ENCODE results near the gene PRPF39.

Gene PRPF39

DNA sequence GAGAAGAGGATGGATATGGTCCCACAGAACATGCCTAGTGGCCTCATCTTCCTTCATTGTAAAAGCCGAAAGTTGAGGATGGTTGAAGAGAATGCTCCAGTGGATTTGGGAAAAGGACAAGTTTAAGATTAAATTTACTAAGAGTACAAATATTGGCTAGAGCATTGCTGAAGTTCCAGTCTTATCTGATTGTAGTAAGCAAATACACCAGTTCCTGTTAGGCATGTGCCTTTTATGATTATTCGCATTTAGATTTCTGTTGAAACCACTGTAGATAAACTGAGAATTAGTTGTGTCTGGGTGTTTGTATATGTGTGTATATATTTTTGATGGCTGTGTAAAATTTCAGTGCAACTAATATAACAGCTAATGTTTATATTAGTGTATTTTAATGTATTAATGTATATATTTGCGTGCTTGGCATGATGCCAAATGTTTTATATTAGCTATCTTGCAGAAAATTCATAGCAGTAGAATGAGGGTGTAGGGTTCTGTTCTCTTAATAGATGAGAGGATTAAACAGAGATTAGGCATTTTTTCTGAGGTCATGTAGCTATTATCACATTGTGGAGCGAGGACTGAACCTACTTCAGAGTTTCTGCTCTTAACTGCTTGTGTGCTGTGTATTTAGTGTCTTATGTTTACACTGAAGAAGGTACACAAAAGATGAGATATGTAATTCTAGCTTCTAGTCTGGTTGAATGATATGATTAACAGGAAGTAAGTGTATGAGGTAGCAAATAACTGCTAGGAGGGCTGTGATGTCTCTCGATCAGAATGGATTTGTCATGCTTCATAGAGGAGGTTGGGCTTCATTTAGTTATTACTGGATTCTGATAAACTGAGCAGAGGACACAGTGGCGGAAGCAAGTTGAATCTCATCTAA lies 29.2 kb downstream of the PRPF39 start:
- Histone ChIP-seq H3K36me3 (ENCODE audit: insufficient read depth, low read length) (peaks cover 67% of the 10 kb centered on the region), H3K4me1 (ENCODE audit: control insufficient read depth, insufficient read depth, low read length, unreplicated experiment) (peaks cover 5% of the 10 kb centered on the region), H3K4me3 (ENCODE audit: low read depth, low read length) (no peak overlapping the region), H3K79me2 (ENCODE audit: control insufficient read depth, insufficient read depth, low read length, unreplicated experiment) (peaks cover 5% of the 10 kb centered on the region), H3K27me3 (ENCODE audit: insufficient read depth, low read length) (no peaks in the 10 kb centered on the region), H2AFZ (ENCODE audit: low read length, unreplicated experiment) (no peak overlapping the region), H3K27ac (ENCODE audit: low read depth, low read length) (peak overlapping the region; percentile 40)

DNA sequence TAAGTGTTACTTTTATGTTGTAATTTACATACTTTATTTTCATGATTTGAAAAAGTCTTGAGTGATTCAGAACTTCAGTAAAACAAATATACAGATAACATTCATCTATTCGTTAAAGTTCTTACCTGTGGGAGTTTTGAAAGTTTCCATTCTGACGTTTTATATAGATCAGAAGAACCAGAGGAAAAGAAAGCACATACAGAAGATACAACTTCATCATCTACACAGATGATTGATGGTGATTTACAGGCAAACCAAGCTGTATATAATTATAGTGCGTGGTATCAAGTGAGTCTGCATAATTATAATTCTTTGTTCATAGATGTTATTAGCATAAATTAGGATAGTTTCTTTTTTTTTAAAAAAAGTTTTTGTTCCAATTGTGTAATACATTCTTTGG lies 30.4 kb downstream of the PRPF39 start:
- H3K4me1 ChIP-seq (ENCODE audit: control insufficient read depth, insufficient read depth, low read length, unreplicated experiment), result peaks cover 5% of the 10 kb centered on the region
- H3K27me3 ChIP-seq (ENCODE audit: insufficient read depth, low read length), result no peaks in the 10 kb centered on the region
- H3K36me3 ChIP-seq (ENCODE audit: insufficient read depth, low read length), result peaks cover 68% of the 10 kb centered on the region
- H3K79me2 ChIP-seq (ENCODE audit: control insufficient read depth, insufficient read depth, low read length, unreplicated experiment), result peaks cover 5% of the 10 kb centered on the region
- no peak overlapping the region for H3K27ac ChIP-seq (ENCODE audit: low read depth, low read length)
- H2AFZ ChIP-seq (ENCODE audit: low read length, unreplicated experiment), result no peak overlapping the region
- no peak overlapping the region for H3K4me3 ChIP-seq (ENCODE audit: low read depth, low read length)

DNA sequence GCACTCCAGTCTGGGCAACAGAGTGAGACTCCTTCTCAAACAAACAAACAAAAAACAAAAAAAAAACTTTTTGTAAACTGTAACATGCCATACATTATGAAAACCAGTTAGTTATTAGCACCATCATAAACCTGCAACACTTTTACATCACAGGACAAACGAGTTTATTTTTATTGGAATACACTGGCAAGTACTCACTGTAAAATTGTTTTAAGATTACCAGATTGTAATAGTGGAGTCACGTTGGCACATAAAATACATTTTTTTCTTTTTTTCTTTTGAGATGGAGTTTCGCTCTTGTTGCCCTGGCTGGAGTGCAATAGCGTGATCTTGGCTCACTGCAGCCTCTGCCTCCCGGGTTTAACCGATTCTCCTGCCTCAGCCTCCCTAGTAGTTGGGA lies 34.7 kb downstream of the PRPF39 start:
- Histone ChIP-seq H3K27ac (ENCODE audit: low read depth, low read length) (no peak overlapping the region), H3K4me1 (ENCODE audit: control insufficient read depth, insufficient read depth, low read length, unreplicated experiment) (peaks cover under 1% of the 10 kb centered on the region), H2AFZ (ENCODE audit: low read length, unreplicated experiment) (no peak overlapping the region), H3K4me3 (ENCODE audit: low read depth, low read length) (no peak overlapping the region), H3K27me3 (ENCODE audit: insufficient read depth, low read length) (no peaks in the 10 kb centered on the region), H3K36me3 (ENCODE audit: insufficient read depth, low read length) (peaks cover 56% of the 10 kb centered on the region), H3K79me2 (ENCODE audit: control insufficient read depth, insufficient read depth, low read length, unreplicated experiment) (peaks cover 5% of the 10 kb centered on the region)

DNA sequence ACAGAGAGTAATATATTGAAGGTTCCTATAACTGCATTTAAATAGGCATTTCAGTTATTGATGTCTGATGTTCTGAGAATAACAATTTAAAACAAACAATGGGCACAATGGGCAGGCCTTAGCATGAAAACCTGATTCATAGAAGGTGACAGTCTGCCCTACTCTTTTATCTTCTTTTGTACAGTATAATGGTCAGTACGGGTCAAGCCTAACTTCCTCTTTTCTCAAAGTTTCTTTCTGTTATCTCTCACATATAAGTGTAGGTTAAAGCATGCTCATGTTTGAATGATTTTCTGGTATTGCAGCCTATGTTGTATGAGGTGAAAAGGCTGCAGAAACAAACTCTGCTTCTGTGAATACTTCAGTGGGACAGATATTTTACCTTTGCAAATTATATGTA lies 36.2 kb downstream of the PRPF39 start:
- Histone ChIP-seq H3K4me3 (ENCODE audit: low read depth, low read length) (no peak overlapping the region), H3K36me3 (ENCODE audit: insufficient read depth, low read length) (peaks cover 48% of the 10 kb centered on the region), H3K27me3 (ENCODE audit: insufficient read depth, low read length) (no peaks in the 10 kb centered on the region), H2AFZ (ENCODE audit: low read length, unreplicated experiment) (no peak overlapping the region), H3K79me2 (ENCODE audit: control insufficient read depth, insufficient read depth, low read length, unreplicated experiment) (peaks cover 5% of the 10 kb centered on the region), H3K27ac (ENCODE audit: low read depth, low read length) (no peak overlapping the region), H3K4me1 (ENCODE audit: control insufficient read depth, insufficient read depth, low read length, unreplicated experiment) (no peaks in the 10 kb centered on the region)

DNA sequence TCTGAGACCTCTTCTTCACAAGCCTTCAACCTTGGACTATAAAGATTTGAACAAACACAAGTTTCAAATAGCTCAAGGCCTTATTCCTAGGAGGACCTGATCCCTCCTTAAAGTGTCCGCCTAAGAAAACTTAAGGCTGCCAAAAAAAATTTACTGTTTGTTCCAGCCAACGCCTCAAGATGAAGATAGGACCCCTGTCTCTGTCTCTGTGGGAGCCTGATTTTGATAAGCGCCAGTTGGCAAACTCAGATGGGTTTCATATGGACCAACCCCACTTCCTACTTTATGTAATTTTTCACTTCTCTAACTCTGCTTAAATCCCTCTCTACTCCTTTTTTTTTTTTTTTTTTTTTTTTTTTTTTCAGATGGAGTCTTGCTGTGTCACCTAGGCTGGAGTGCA lies 39.4 kb downstream of the PRPF39 start:
- Histone ChIP-seq H3K79me2 (ENCODE audit: control insufficient read depth, insufficient read depth, low read length, unreplicated experiment) (peaks cover 9% of the 10 kb centered on the region), H2AFZ (ENCODE audit: low read length, unreplicated experiment) (no peak overlapping the region), H3K36me3 (ENCODE audit: insufficient read depth, low read length) (peaks cover 38% of the 10 kb centered on the region), H3K4me3 (ENCODE audit: low read depth, low read length) (no peak overlapping the region), H3K4me1 (ENCODE audit: control insufficient read depth, insufficient read depth, low read length, unreplicated experiment) (no peaks in the 10 kb centered on the region), H3K27me3 (ENCODE audit: insufficient read depth, low read length) (no peaks in the 10 kb centered on the region), H3K27ac (ENCODE audit: low read depth, low read length) (no peak overlapping the region)

DNA sequence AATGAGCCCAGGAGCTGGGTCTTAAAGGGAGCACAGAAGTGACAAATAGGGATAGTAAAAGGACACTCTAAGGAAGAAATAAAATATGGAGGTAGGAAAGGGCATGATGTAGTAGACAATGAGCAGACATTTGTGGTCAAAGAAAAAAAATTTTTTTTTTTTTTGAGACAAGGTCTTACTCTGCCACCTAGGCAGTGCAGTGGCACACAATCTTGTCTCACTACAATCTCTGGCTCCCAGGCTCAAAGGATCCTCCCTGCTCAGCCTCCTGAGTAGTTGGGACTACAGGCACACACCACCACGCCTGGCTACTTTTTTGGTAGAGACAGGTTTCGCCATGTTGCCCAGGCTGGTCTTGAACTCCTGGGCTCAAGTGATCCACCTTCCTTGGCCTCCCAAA lies 41.8 kb downstream of the PRPF39 start:
- no peak overlapping the region for H3K4me3 ChIP-seq (ENCODE audit: low read depth, low read length)
- H3K36me3 ChIP-seq (ENCODE audit: insufficient read depth, low read length), result peaks cover 25% of the 10 kb centered on the region
- no peak overlapping the region for H3K27ac ChIP-seq (ENCODE audit: low read depth, low read length)
- H2AFZ ChIP-seq (ENCODE audit: low read length, unreplicated experiment), result no peak overlapping the region
- no peaks in the 10 kb centered on the region for H3K27me3 ChIP-seq (ENCODE audit: insufficient read depth, low read length)
- peaks cover 18% of the 10 kb centered on the region for H3K79me2 ChIP-seq (ENCODE audit: control insufficient read depth, insufficient read depth, low read length, unreplicated experiment)
- peaks cover 9% of the 10 kb centered on the region for H3K4me1 ChIP-seq (ENCODE audit: control insufficient read depth, insufficient read depth, low read length, unreplicated experiment)

DNA sequence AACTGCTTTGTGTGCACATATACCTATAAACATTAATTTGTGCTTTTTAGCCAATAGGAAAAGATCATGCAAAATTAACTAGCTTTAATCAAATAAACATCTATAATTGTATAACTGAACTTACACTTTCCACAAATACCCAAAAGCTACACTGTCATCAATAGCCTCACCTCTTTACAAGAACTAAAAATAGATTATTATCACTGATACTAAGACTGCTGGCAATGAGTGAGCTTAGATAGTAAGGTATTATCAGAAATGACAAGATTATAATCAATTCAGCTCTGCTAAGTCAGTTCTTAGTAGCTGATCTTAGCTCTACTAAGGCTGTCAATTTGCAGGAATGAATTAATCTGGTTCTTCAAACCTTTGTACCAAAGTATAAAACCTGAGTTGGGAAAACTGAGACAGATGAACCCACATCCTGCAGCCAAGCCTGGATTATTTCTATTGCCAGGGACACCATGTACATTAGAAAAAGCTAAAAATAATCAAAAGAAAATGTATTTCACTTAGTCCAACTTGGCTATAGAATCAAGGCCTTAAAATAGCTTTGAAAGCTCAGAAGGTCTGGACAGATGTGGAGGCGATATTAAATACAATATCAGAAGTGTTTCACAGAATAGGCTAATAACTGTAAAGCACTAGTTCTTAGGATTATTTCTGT lies 45.2 kb downstream of the PRPF39 start:
- peaks cover 12% of the 10 kb centered on the region for H3K4me1 ChIP-seq (ENCODE audit: control insufficient read depth, insufficient read depth, low read length, unreplicated experiment)
- H3K27me3 ChIP-seq (ENCODE audit: insufficient read depth, low read length), result no peaks in the 10 kb centered on the region
- H3K4me3 ChIP-seq (ENCODE audit: low read depth, low read length), result no peak overlapping the region
- H2AFZ ChIP-seq (ENCODE audit: low read length, unreplicated experiment), result no peak overlapping the region
- H3K36me3 ChIP-seq (ENCODE audit: insufficient read depth, low read length), result peaks cover 12% of the 10 kb centered on the region
- H3K79me2 ChIP-seq (ENCODE audit: control insufficient read depth, insufficient read depth, low read length, unreplicated experiment), result peaks cover 46% of the 10 kb centered on the region
- H3K27ac ChIP-seq (ENCODE audit: low read depth, low read length), result no peak overlapping the region

DNA sequence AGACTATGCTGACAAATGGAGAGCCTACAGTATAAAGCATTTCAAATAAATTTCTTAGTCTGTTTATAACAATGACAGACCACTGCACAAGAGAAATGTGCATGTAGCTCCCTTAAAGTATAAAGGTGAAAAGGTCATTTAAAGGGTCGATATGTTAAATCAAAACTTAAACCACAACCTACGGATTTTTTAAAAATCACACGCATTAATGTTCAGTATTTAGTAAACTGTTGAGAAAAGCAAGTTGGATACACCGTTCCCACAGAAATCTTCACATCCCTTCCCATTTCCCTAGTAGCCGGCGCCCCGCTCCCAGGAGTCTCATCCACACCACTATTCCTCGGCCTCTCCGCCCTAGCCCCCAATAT lies 49.8 kb downstream of the PRPF39 start:
- Histone ChIP-seq H3K27me3 (ENCODE audit: insufficient read depth, low read length) (no peaks in the 10 kb centered on the region), H2AFZ (ENCODE audit: low read length, unreplicated experiment) (peak overlapping the region; percentile 83), H3K27ac (ENCODE audit: low read depth, low read length) (peak overlapping the region; percentile 55), H3K79me2 (ENCODE audit: control insufficient read depth, insufficient read depth, low read length, unreplicated experiment) (peaks cover 61% of the 10 kb centered on the region), H3K4me1 (ENCODE audit: control insufficient read depth, insufficient read depth, low read length, unreplicated experiment) (peaks cover 19% of the 10 kb centered on the region), H3K4me3 (ENCODE audit: low read depth, low read length) (peak overlapping the region; percentile 92), H3K36me3 (ENCODE audit: insufficient read depth, low read length) (no peaks in the 10 kb centered on the region; the same call in 1 of the 2 replicates)

DNA sequence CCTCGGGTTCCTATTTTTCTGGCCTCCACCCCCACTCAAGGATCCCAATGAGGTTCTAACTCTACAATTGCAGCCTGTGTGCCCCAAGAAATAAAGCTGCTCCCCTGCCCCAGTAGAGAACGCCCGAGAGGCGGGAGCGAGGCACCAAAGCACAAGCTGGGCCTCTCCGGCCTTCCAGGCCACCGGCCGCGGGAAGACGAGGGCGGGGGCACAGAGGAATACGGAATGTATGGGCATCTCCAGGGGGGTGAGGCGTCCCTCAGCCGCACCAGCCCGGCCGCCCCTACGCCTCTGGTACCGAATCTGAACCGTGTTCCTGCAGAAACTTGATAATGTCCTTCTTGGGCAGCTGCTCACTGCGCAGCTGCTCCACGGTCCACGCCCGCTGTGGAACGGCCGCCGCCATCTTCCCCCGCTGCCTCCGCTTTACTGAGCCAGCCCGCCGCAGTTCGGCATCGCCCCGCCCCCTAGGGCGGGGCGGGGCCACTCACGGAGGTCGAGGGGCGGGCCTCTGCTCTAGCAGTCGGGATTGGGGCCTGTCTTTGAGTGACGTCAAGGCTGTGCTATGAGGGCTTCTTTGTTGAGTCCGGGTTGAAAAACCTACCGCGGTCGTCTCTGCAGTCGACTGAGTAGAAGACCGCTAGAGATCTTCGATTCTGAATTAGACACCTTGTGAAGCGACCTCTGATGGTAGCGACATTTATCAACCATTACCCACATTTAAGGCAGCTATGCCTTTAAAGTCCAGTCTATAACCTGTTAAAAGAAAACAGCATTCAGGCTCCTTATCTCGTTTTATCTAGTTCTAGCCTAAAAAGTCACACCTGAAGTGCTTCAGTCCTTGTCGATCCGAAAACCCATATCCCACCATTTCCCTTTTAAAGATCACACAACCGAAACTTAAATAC lies 50.4 kb downstream of the PRPF39 start, which contains the start of gene FKBP3:
Gene FKBP3 (minus strand): TSS at position 431 of the 908 bp plus-strand sequence. CDS start 25 bp downstream, at position 406.
- H3K4me1 ChIP-seq (ENCODE audit: control insufficient read depth, insufficient read depth, low read length, unreplicated experiment), result peaks cover 21% of the 10 kb centered on the region
- peak within 1 kb of the TSS; percentile 92 for H3K4me3 ChIP-seq (ENCODE audit: low read depth, low read length)
- H3K27me3 ChIP-seq (ENCODE audit: insufficient read depth, low read length), result no peaks in the 10 kb centered on the region
- H3K79me2 ChIP-seq (ENCODE audit: control insufficient read depth, insufficient read depth, low read length, unreplicated experiment), result peaks cover 64% of the 10 kb centered on the region
- peak within 1 kb of the TSS; percentile 66 for H3K27ac ChIP-seq (ENCODE audit: low read depth, low read length)
- H2AFZ ChIP-seq (ENCODE audit: low read length, unreplicated experiment), result peak within 1 kb of the TSS; percentile 96
- H3K36me3 ChIP-seq (ENCODE audit: insufficient read depth, low read length), result no peaks in the 10 kb centered on the region; the same call in 1 of the 2 replicates

DNA sequence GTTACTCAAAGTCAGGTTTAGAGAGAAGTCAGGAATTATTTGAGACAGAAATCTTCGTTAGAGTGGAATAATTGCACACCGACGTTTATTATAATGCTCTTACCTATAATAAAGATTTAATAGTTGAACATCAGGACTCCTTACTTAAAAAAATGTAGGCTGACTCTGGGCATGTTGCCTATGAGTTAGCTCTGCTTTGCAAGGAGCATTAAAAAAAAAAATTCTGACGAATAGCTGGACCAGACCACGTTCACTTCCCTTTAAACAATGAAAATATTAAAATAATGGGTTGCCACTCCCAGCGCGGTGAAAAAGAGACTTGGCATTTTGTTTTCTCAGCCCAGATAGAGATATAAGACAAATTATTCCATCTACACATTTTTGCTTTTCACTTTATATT lies 51.2 kb downstream of the PRPF39 start:
- Histone ChIP-seq H3K4me3 (ENCODE audit: low read depth, low read length) (peak overlapping the region; percentile 92), H3K27ac (ENCODE audit: low read depth, low read length) (peak overlapping the region; percentile 66), H3K79me2 (ENCODE audit: control insufficient read depth, insufficient read depth, low read length, unreplicated experiment) (peaks cover 72% of the 10 kb centered on the region), H3K36me3 (ENCODE audit: insufficient read depth, low read length) (no peaks in the 10 kb centered on the region), H3K27me3 (ENCODE audit: insufficient read depth, low read length) (no peaks in the 10 kb centered on the region), H3K4me1 (ENCODE audit: control insufficient read depth, insufficient read depth, low read length, unreplicated experiment) (peaks cover 16% of the 10 kb centered on the region), H2AFZ (ENCODE audit: low read length, unreplicated experiment) (peak overlapping the region; percentile 96)
